ENCODE data around the gene CD68. TPM values are rescaled to one million over a fixed set of nuclear protein-coding genes. Genes with fewer than 3 reads are reported as not detected.

The CD68 gene
- total and polyA plus RNA-seq, 2 donors = 47.0 to 124 TPM

- Histone ChIP-seq H3K36me3 (ENCODE audit: control insufficient read depth in 2 of 2, insufficient read depth in 2 of 2, low read length in 1 of 2) (no peaks in the 10 kb centered on the region), H3K4me1 (ENCODE audit: control insufficient read depth in 2 of 2, insufficient read depth in 2 of 2, low read length in 2 of 2) (peaks cover 28 to 61% of the 10 kb centered on the region in 2 donors), H3K27ac (ENCODE audit: low read depth in 1 of 2, low read length in 1 of 2) (peak overlapping the region; percentile 64 to 74), H3K27me3 (ENCODE audit: control insufficient read depth in 2 of 2, insufficient read depth in 1 of 2, low read length in 1 of 2) (peaks cover 0 to 20% of the 10 kb centered on the region in 2 donors), H3K9me3 (ENCODE audit: control insufficient read depth in 2 of 2, insufficient read depth in 1 of 2, low read length in 1 of 2) (peaks cover 0 to 8% of the 10 kb centered on the region in 2 donors), H3K4me3 (ENCODE audit: low read length in 2 of 2) (peak overlapping the region in 1 of 2 donors; percentile 27)
- DNase-seq (ENCODE audit: low read depth in 6 of 9, low spot score in 9 of 9) = peak in 1 of 9 donors; percentile 54
- 18% methylated on average over 21 of the region's 21 CpGs for WGBS
These were observed 21.5 kb upstream of the CD68 start for GRCh38 chr17:7557775-7558543.

DNA sequence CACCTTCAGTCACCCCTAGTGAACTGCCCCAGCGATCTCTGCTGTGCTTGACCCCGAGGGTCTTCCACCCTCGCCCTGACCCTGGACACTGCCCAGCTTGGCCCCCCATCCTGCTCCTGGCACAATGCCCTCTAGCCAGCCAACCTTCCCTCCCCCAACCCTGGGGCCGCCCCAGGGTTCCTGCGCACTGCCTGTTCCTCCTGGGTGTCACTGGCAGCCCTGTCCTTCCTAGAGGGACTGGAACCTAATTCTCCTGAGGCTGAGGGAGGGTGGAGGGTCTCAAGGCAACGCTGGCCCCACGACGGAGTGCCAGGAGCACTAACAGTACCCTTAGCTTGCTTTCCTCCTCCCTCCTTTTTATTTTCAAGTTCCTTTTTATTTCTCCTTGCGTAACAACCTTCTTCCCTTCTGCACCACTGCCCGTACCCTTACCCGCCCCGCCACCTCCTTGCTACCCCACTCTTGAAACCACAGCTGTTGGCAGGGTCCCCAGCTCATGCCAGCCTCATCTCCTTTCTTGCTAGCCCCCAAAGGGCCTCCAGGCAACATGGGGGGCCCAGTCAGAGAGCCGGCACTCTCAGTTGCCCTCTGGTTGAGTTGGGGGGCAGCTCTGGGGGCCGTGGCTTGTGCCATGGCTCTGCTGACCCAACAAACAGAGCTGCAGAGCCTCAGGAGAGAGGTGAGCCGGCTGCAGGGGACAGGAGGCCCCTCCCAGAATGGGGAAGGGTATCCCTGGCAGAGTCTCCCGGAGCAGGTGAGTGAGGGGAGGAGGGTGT lies 20.7 kb upstream of the CD68 start, which contains the start of gene TNFSF13:
Gene TNFSF13 (plus strand): TSS at position 207 of the 776 bp plus-strand sequence. CDS start 290 bp downstream, at position 497.
- Histone ChIP-seq H3K27me3 (ENCODE audit: control insufficient read depth in 2 of 2, insufficient read depth in 1 of 2, low read length in 1 of 2) (peaks cover 0 to 20% of the 10 kb centered on the region in 2 donors), H3K4me3 (ENCODE audit: low read length in 2 of 2) (peak within 1 kb of the TSS in 1 of 2 donors; percentile 27), H3K27ac (ENCODE audit: low read depth in 1 of 2, low read length in 1 of 2) (peak within 1 kb of the TSS; percentile 64 to 74), H3K4me1 (ENCODE audit: control insufficient read depth in 2 of 2, insufficient read depth in 2 of 2, low read length in 2 of 2) (peaks cover 30 to 61% of the 10 kb centered on the region in 2 donors), H3K36me3 (ENCODE audit: control insufficient read depth in 2 of 2, insufficient read depth in 2 of 2, low read length in 1 of 2) (peaks cover 7 to 8% of the 10 kb centered on the region in 2 donors), H3K9me3 (ENCODE audit: control insufficient read depth in 2 of 2, insufficient read depth in 1 of 2, low read length in 1 of 2) (peaks cover 0 to 8% of the 10 kb centered on the region in 2 donors)
- no peak for DNase-seq (ENCODE audit: low read depth in 6 of 9, low spot score in 9 of 9)
- WGBS = 15% methylated on average over 16 of the region's 16 CpGs

GRCh38 chr17:7559320-7560171 lies 19.9 kb upstream of the CD68 start:
- 74% methylated on average over 18 of the region's 18 CpGs for WGBS
- Histone ChIP-seq H3K9me3 (ENCODE audit: control insufficient read depth in 2 of 2, insufficient read depth in 1 of 2, low read length in 1 of 2) (peaks cover 0 to 8% of the 10 kb centered on the region in 2 donors), H3K4me3 (ENCODE audit: low read length in 2 of 2) (no peak overlapping the region), H3K27me3 (ENCODE audit: control insufficient read depth in 2 of 2, insufficient read depth in 1 of 2, low read length in 1 of 2) (peaks cover 0 to 20% of the 10 kb centered on the region in 2 donors), H3K36me3 (ENCODE audit: control insufficient read depth in 2 of 2, insufficient read depth in 2 of 2, low read length in 1 of 2) (peaks cover 12 to 15% of the 10 kb centered on the region in 2 donors), H3K4me1 (ENCODE audit: control insufficient read depth in 2 of 2, insufficient read depth in 2 of 2, low read length in 2 of 2) (peaks cover 30 to 59% of the 10 kb centered on the region in 2 donors), H3K27ac (ENCODE audit: low read depth in 1 of 2, low read length in 1 of 2) (no peak overlapping the region)
- no peak for DNase-seq (ENCODE audit: low read depth in 6 of 9, low spot score in 9 of 9)

GRCh38 chr17:7560172-7561027 lies 19.0 kb upstream of the CD68 start:
- peaks cover 0 to 20% of the 10 kb centered on the region in 2 donors for H3K27me3 ChIP-seq (ENCODE audit: control insufficient read depth in 2 of 2, insufficient read depth in 1 of 2, low read length in 1 of 2)
- WGBS = 49% methylated on average over 22 of the region's 22 CpGs
- peak overlapping the region; percentile 69 to 82 for H3K4me3 ChIP-seq (ENCODE audit: low read length in 2 of 2)
- DNase-seq (ENCODE audit: low read depth in 6 of 9, low spot score in 9 of 9) = peak in 2 of 9 donors; percentile 65 to 72
- peaks cover 19 to 24% of the 10 kb centered on the region in 2 donors for H3K36me3 ChIP-seq (ENCODE audit: control insufficient read depth in 2 of 2, insufficient read depth in 2 of 2, low read length in 1 of 2)
- peaks cover 30 to 59% of the 10 kb centered on the region in 2 donors for H3K4me1 ChIP-seq (ENCODE audit: control insufficient read depth in 2 of 2, insufficient read depth in 2 of 2, low read length in 2 of 2)
- peaks cover 0 to 8% of the 10 kb centered on the region in 2 donors for H3K9me3 ChIP-seq (ENCODE audit: control insufficient read depth in 2 of 2, insufficient read depth in 1 of 2, low read length in 1 of 2)
- peak overlapping the region; percentile 12 to 51 for H3K27ac ChIP-seq (ENCODE audit: low read depth in 1 of 2, low read length in 1 of 2)

GRCh38 chr17:7561028-7561575 lies 18.3 kb upstream of the CD68 start:
- H3K4me1 ChIP-seq (ENCODE audit: control insufficient read depth in 2 of 2, insufficient read depth in 2 of 2, low read length in 2 of 2) = peaks cover 30 to 59% of the 10 kb centered on the region in 2 donors
- H3K9me3 ChIP-seq (ENCODE audit: control insufficient read depth in 2 of 2, insufficient read depth in 1 of 2, low read length in 1 of 2) = peaks cover 0 to 8% of the 10 kb centered on the region in 2 donors
- peak overlapping the region; percentile 69 to 82 for H3K4me3 ChIP-seq (ENCODE audit: low read length in 2 of 2)
- H3K27me3 ChIP-seq (ENCODE audit: control insufficient read depth in 2 of 2, insufficient read depth in 1 of 2, low read length in 1 of 2) = peaks cover 0 to 20% of the 10 kb centered on the region in 2 donors
- 1% methylated on average over 32 of the region's 32 CpGs for WGBS
- H3K36me3 ChIP-seq (ENCODE audit: control insufficient read depth in 2 of 2, insufficient read depth in 2 of 2, low read length in 1 of 2) = peaks cover 23 to 31% of the 10 kb centered on the region in 2 donors
- H3K27ac ChIP-seq (ENCODE audit: low read depth in 1 of 2, low read length in 1 of 2) = peak overlapping the region; percentile 92 to 93
- DNase-seq (ENCODE audit: low read depth in 6 of 9, low spot score in 9 of 9) = peak in 5 of 9 donors; percentile 73 to 83 (median 81)

GRCh38 chr17:7561589-7562207 lies 17.7 kb upstream of the CD68 start, which contains the start of gene SENP3:
Gene SENP3 (plus strand): TSS chr17:7561919. CDS start chr17:7563077, 1,158 bp downstream.
- H3K27me3 ChIP-seq (ENCODE audit: control insufficient read depth in 2 of 2, insufficient read depth in 1 of 2, low read length in 1 of 2) = peaks cover 0 to 20% of the 10 kb centered on the region in 2 donors
- under 1% methylated on average over 82 of the region's 82 CpGs for WGBS
- peak within 1 kb of the TSS; percentile 92 to 93 for H3K27ac ChIP-seq (ENCODE audit: low read depth in 1 of 2, low read length in 1 of 2)
- peaks cover 0 to 8% of the 10 kb centered on the region in 2 donors for H3K9me3 ChIP-seq (ENCODE audit: control insufficient read depth in 2 of 2, insufficient read depth in 1 of 2, low read length in 1 of 2)
- peak in 8 of 9 donors; percentile 65 to 91 (median 81) for DNase-seq (ENCODE audit: low read depth in 6 of 9, low spot score in 9 of 9)
- H3K36me3 ChIP-seq (ENCODE audit: control insufficient read depth in 2 of 2, insufficient read depth in 2 of 2, low read length in 1 of 2) = peaks cover 23 to 36% of the 10 kb centered on the region in 2 donors
- H3K4me3 ChIP-seq (ENCODE audit: low read length in 2 of 2) = peak within 1 kb of the TSS; percentile 69 to 82
- H3K4me1 ChIP-seq (ENCODE audit: control insufficient read depth in 2 of 2, insufficient read depth in 2 of 2, low read length in 2 of 2) = peaks cover 30 to 59% of the 10 kb centered on the region in 2 donors

DNA sequence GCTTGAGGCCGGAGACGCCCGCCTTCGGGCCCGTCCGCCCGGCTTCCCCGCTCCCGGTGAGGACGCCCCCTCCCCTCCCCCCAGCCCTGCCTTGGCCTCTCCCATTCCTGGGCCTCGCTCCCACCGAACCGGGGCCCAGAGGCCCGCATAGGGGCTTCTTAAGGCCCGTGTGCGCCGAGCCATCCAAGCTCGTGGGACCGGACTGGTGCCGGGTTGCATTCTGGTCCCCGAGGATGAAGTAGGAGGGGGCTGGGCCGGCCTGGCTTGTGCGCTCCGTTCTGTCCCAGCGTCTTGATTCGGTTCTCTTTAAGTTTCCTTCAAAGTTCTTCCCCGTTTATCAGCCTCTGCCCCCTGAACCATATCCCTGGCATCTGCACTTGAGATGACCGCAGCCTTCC lies 17.2 kb upstream of the CD68 start:
- under 1% methylated on average over 28 of the region's 28 CpGs for WGBS
- H3K4me3 ChIP-seq (ENCODE audit: low read length in 2 of 2) = peak overlapping the region; percentile 69 to 82
- peaks cover 0 to 8% of the 10 kb centered on the region in 2 donors for H3K9me3 ChIP-seq (ENCODE audit: control insufficient read depth in 2 of 2, insufficient read depth in 1 of 2, low read length in 1 of 2)
- H3K36me3 ChIP-seq (ENCODE audit: control insufficient read depth in 2 of 2, insufficient read depth in 2 of 2, low read length in 1 of 2) = peaks cover 28 to 41% of the 10 kb centered on the region in 2 donors
- peaks cover 0 to 20% of the 10 kb centered on the region in 2 donors for H3K27me3 ChIP-seq (ENCODE audit: control insufficient read depth in 2 of 2, insufficient read depth in 1 of 2, low read length in 1 of 2)
- peaks cover 30 to 56% of the 10 kb centered on the region in 2 donors for H3K4me1 ChIP-seq (ENCODE audit: control insufficient read depth in 2 of 2, insufficient read depth in 2 of 2, low read length in 2 of 2)
- H3K27ac ChIP-seq (ENCODE audit: low read depth in 1 of 2, low read length in 1 of 2) = peak overlapping the region; percentile 64 to 93
- DNase-seq (ENCODE audit: low read depth in 6 of 9, low spot score in 9 of 9) = no peak

All from thymus (tissue), 11 donors.